ENCODE results near the gene CBY1.

The CBY1 gene

GRCh38 chr22:38675833-38676232 is 19.4 kb downstream of the CBY1 start:
- H3K27ac Mint-ChIP-seq, result no peak overlapping the region
- H3K4me3 Mint-ChIP-seq, result no peak overlapping the region
- peaks cover 10% of the 10 kb centered on the region for H3K27me3 Mint-ChIP-seq
- no peaks in the 10 kb centered on the region for H3K4me1 Mint-ChIP-seq (ENCODE audit: low read depth)
- no peaks in the 10 kb centered on the region for H3K9me3 Mint-ChIP-seq
- peaks cover 25% of the 10 kb centered on the region for H3K36me3 Mint-ChIP-seq (ENCODE audit: low read depth)
- intact Hi-C loops (cut with micrococcal nuclease), result no loop called here

GRCh38 chr22:38681582-38682335 is 25.3 kb downstream of the CBY1 start, which contains the start of gene TOMM22:
TSS of gene TOMM22 (plus strand) at chr22:38681957. CDS start at chr22:38681979, 22 bp downstream.
- intact Hi-C loops (cut with micrococcal nuclease), result loop anchor here (10.0 kb wide), 1 partner anchor 177 kb away; the partner anchor contains the start of gene DDX17

GRCh38 chr22:38684895-38685294 is 28.5 kb downstream of the CBY1 start:
- intact Hi-C loops (cut with micrococcal nuclease), result loop anchor here (10.0 kb wide), 1 partner anchor 180 kb away; the partner anchor contains the start of gene DDX17
- no peaks in the 10 kb centered on the region for H3K9me3 Mint-ChIP-seq
- H3K27ac Mint-ChIP-seq, result no peak overlapping the region
- peaks cover 22% of the 10 kb centered on the region for H3K4me1 Mint-ChIP-seq (ENCODE audit: low read depth)
- H3K36me3 Mint-ChIP-seq (ENCODE audit: low read depth), result peaks cover 78% of the 10 kb centered on the region
- H3K27me3 Mint-ChIP-seq, result no peaks in the 10 kb centered on the region
- H3K4me3 Mint-ChIP-seq, result no peak overlapping the region

More at GRCh38 chr22:38681582-38682335, 25.3 kb downstream of the CBY1 start, which contains the start of gene TOMM22:
- peak within 1 kb of the TSS; percentile 93 for H3K4me3 Mint-ChIP-seq
- peaks cover 47% of the 10 kb centered on the region for H3K36me3 Mint-ChIP-seq (ENCODE audit: low read depth)
- peak within 1 kb of the TSS; percentile 89 for H3K27ac Mint-ChIP-seq
- peaks cover 10% of the 10 kb centered on the region for H3K27me3 Mint-ChIP-seq
- H3K9me3 Mint-ChIP-seq, result no peaks in the 10 kb centered on the region
- peaks cover 22% of the 10 kb centered on the region for H3K4me1 Mint-ChIP-seq (ENCODE audit: low read depth)

- no peak overlapping the region for H3K27ac Mint-ChIP-seq
- no peak overlapping the region for H3K4me3 Mint-ChIP-seq
- no peaks in the 10 kb centered on the region for H3K27me3 Mint-ChIP-seq
- peaks cover 22% of the 10 kb centered on the region for H3K4me1 Mint-ChIP-seq (ENCODE audit: low read depth)
- H3K36me3 Mint-ChIP-seq (ENCODE audit: low read depth), result peaks cover 85% of the 10 kb centered on the region
- no peaks in the 10 kb centered on the region for H3K9me3 Mint-ChIP-seq
- intact Hi-C loops (cut with micrococcal nuclease), result loop anchor here (10.0 kb wide), 1 partner anchor 181 kb away; the partner anchor contains the start of gene DDX17
These were observed 29.3 kb downstream of the CBY1 start for GRCh38 chr22:38685761-38686160.

- intact Hi-C loops (cut with micrococcal nuclease), result loop anchor here (10.0 kb wide), 1 partner anchor 185 kb away; the partner anchor contains the start of gene DDX17
- peaks cover 18% of the 10 kb centered on the region for H3K4me1 Mint-ChIP-seq (ENCODE audit: low read depth)
- peaks cover 97% of the 10 kb centered on the region for H3K36me3 Mint-ChIP-seq (ENCODE audit: low read depth)
- H3K27me3 Mint-ChIP-seq, result no peaks in the 10 kb centered on the region
- H3K4me3 Mint-ChIP-seq, result no peak overlapping the region
- H3K27ac Mint-ChIP-seq, result no peak overlapping the region
- no peaks in the 10 kb centered on the region for H3K9me3 Mint-ChIP-seq
These were observed 33.2 kb downstream of the CBY1 start for GRCh38 chr22:38689651-38690050.

GRCh38 chr22:38694049-38694448 is 37.6 kb downstream of the CBY1 start:
- Mint-ChIP-seq H3K4me3 (no peak overlapping the region), H3K27ac (no peak overlapping the region)

GRCh38 chr22:38694940-38695339 is 38.5 kb downstream of the CBY1 start:
- Mint-ChIP-seq H3K9me3 (no peaks in the 10 kb centered on the region), H3K36me3 (ENCODE audit: low read depth) (peaks cover 68% of the 10 kb centered on the region), H3K27me3 (no peaks in the 10 kb centered on the region), H3K4me1 (ENCODE audit: low read depth) (peaks cover 56% of the 10 kb centered on the region), H3K4me3 (no peak overlapping the region), H3K27ac (no peak overlapping the region)
- intact Hi-C loops (cut with micrococcal nuclease), result no loop called here

More at GRCh38 chr22:38694049-38694448, 37.6 kb downstream of the CBY1 start:
- no peaks in the 10 kb centered on the region for H3K27me3 Mint-ChIP-seq
- intact Hi-C loops (cut with micrococcal nuclease), result no loop called here
- peaks cover 72% of the 10 kb centered on the region for H3K36me3 Mint-ChIP-seq (ENCODE audit: low read depth)
- no peaks in the 10 kb centered on the region for H3K9me3 Mint-ChIP-seq
- peaks cover 50% of the 10 kb centered on the region for H3K4me1 Mint-ChIP-seq (ENCODE audit: low read depth)

GRCh38 chr22:38696606-38697424 is 40.4 kb downstream of the CBY1 start:
- peaks cover 58% of the 10 kb centered on the region for H3K4me1 Mint-ChIP-seq (ENCODE audit: low read depth)
- intact Hi-C loops (cut with micrococcal nuclease), result no loop called here
- H3K9me3 Mint-ChIP-seq, result no peaks in the 10 kb centered on the region
- no peaks in the 10 kb centered on the region for H3K27me3 Mint-ChIP-seq
- peak overlapping the region; percentile 53 for H3K4me3 Mint-ChIP-seq
- peaks cover 64% of the 10 kb centered on the region for H3K36me3 Mint-ChIP-seq (ENCODE audit: low read depth)
- H3K27ac Mint-ChIP-seq, result peak overlapping the region; percentile 87

GRCh38 chr22:38697425-38698089 is 41.1 kb downstream of the CBY1 start:
- peak overlapping the region; percentile 53 for H3K4me3 Mint-ChIP-seq
- H3K9me3 Mint-ChIP-seq, result no peaks in the 10 kb centered on the region
- H3K27ac Mint-ChIP-seq, result peak overlapping the region; percentile 87
- H3K36me3 Mint-ChIP-seq (ENCODE audit: low read depth), result peaks cover 57% of the 10 kb centered on the region
- H3K4me1 Mint-ChIP-seq (ENCODE audit: low read depth), result peaks cover 58% of the 10 kb centered on the region
- H3K27me3 Mint-ChIP-seq, result no peaks in the 10 kb centered on the region
- intact Hi-C loops (cut with micrococcal nuclease), result no loop called here

- no peaks in the 10 kb centered on the region for H3K9me3 Mint-ChIP-seq
- intact Hi-C loops (cut with micrococcal nuclease), result no loop called here
These were observed 42.1 kb downstream of the CBY1 start for GRCh38 chr22:38698407-38699094.

GRCh38 chr22:38699143-38699542 is 42.7 kb downstream of the CBY1 start:
- Mint-ChIP-seq H3K27me3 (no peaks in the 10 kb centered on the region), H3K27ac (no peak overlapping the region), H3K36me3 (ENCODE audit: low read depth) (peaks cover 42% of the 10 kb centered on the region), H3K9me3 (no peaks in the 10 kb centered on the region), H3K4me3 (peak overlapping the region; percentile 77), H3K4me1 (ENCODE audit: low read depth) (peaks cover 46% of the 10 kb centered on the region)
- intact Hi-C loops (cut with micrococcal nuclease), result no loop called here

More at GRCh38 chr22:38698407-38699094, 42.1 kb downstream of the CBY1 start:
- no peaks in the 10 kb centered on the region for H3K27me3 Mint-ChIP-seq
- no peak overlapping the region for H3K27ac Mint-ChIP-seq
- peaks cover 49% of the 10 kb centered on the region for H3K4me1 Mint-ChIP-seq (ENCODE audit: low read depth)
- H3K4me3 Mint-ChIP-seq, result peak overlapping the region; percentile 77
- peaks cover 47% of the 10 kb centered on the region for H3K36me3 Mint-ChIP-seq (ENCODE audit: low read depth)

- intact Hi-C loops (cut with micrococcal nuclease), result no loop called here
- Mint-ChIP-seq H3K27ac (peak overlapping the region; percentile 90), H3K27me3 (no peaks in the 10 kb centered on the region), H3K9me3 (no peaks in the 10 kb centered on the region), H3K4me1 (ENCODE audit: low read depth) (peaks cover 50% of the 10 kb centered on the region), H3K36me3 (ENCODE audit: low read depth) (peaks cover 36% of the 10 kb centered on the region), H3K4me3 (peak overlapping the region; percentile 77)
These were observed 43.3 kb downstream of the CBY1 start for GRCh38 chr22:38699784-38700183.

- peaks cover 31% of the 10 kb centered on the region for H3K36me3 Mint-ChIP-seq (ENCODE audit: low read depth)
These were observed 43.9 kb downstream of the CBY1 start for GRCh38 chr22:38700270-38700788.

More at GRCh38 chr22:38700270-38700788, 43.9 kb downstream of the CBY1 start:
- intact Hi-C loops (cut with micrococcal nuclease), result no loop called here
- H3K27me3 Mint-ChIP-seq, result no peaks in the 10 kb centered on the region
- peak overlapping the region; percentile 90 for H3K27ac Mint-ChIP-seq
- H3K4me3 Mint-ChIP-seq, result peak overlapping the region; percentile 77
- peaks cover 54% of the 10 kb centered on the region for H3K4me1 Mint-ChIP-seq (ENCODE audit: low read depth)
- H3K9me3 Mint-ChIP-seq, result no peaks in the 10 kb centered on the region
